Stimulated activated CD8-positive, alpha-beta memory T cell treated with anti-CD3 and anti-CD28 coated beads, Interleukin-7, amount 100 ng/mL, for 4 hours (primary cell): ENCODE results near the gene IFI44L.

Experiments
- DNase-seq, 2 donors: peaks; one replicate each; pipeline ENCODE4 v3.0.0-alpha.2; 2020; ENCODE audit warnings: low read depth in 2 of 2

The IFI44L gene

DNA sequence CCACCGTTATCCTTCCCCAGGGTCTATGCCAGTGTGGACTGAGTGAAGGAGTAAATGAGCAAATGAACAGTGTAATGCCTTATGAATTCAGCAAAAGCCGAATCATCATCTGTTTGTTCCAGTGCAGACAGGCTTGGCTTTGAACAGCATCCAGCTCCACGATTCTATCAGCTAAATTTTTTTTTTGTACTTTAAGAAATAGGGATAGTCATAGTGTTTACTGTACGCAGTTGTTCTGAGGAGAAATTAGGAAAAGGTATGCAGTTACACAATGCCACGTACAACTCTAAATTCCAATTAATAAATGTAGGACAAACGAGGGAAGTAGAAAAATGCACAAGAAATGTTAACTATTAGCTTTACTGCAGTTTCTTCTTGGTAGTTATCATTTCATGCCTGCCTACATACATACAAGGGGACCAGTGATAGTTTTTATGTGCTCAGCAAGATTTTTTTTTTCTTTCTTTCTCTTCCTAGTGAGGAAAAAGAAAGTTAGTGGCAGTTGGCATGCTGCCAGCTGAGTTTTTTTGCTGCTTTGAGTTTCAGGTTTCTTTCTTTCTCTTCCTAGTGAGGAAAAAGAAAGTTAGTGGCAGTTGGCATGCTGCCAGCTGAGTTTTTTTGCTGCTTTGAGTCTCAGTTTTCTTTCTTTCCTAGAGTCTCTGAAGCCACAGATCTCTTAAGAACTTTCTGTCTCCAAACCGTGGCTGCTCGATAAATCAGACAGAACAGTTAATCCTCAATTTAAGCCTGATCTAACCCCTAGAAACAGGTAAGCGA is at the start of gene IFI44L:
TSS of gene IFI44L (plus strand) at position 646 of the 777 bp plus-strand sequence. CDS start 7,468 bp downstream, outside the sequence.
- peak; percentile 39 to 73 for DNase-seq

DNA sequence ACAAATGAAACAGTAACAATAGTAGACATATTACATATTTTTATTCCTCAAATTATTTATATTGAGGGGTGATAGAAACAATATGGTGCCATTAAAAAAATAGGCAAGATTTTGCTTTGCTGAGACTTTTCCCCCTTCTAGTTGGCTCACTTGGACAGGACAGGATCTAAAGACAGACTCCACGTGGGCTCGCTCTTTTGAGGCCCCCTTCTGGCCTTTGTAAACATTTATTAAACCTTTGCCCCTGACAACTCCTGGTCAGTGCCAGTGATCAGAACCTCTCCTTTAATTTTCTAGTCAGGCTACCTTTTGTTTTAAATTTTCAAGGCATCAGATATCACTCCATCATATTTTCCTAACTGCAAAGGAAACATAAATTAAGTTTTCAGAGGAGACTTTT is 49.7 kb upstream of the IFI44L start:
- no peak for DNase-seq

DNA sequence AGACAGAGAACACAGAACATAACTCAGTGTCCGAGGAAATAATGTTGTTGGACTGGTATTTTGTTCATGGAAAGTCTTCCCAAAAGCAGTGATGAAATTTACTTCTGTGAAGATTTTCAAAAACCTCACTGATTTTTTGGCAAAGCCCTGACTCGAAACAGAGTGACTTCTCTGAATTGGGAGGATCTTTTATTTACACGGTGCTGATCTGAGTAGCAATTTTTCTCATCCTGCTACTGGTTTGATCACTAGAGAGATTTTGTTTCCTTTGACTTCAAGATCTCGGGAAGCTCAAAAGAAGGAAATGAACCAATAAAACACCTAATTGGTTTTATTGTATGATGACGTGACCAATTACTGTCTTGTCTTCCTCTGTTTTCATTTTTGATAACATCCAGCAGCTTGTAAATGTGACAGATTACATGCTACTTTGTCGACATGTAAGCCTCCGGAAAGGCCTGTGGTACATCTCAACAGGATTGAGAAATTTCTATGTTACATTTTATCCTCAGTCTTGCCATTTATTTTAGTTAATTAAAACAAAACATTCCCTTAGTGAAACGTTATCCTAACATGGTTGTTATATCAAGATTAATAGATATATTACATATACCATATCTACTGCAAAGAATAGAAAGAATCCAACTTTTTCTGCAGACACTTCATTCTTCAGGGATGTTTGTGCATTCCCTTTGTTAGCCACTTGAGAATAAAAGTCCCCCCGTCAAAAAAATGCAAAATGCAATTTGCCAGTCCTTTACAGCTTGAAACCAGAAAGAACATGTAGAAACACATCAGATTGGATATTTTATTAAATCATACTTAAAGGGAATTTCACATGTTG is 42.8 kb upstream of the IFI44L start:
- no peak for DNase-seq

DNA sequence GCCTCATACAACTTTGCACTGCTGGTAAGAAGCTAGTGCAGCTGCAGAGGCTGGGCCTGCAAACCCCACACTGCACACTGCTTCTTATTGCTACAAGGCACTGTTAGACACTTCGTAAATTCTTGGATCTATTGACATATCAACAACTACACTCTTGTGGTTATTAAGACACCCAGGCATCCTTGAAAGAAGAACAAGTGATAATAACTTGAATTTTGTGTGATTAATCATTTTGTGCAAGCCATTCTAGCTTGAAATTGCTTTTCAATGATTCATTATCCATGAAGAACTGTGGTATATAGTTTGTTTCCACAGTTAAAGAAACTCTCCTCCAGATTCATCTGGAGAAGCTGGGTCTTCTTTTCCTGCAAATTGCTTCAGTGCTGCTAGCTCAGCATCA is 33.7 kb upstream of the IFI44L start:
- no peak for DNase-seq

DNA sequence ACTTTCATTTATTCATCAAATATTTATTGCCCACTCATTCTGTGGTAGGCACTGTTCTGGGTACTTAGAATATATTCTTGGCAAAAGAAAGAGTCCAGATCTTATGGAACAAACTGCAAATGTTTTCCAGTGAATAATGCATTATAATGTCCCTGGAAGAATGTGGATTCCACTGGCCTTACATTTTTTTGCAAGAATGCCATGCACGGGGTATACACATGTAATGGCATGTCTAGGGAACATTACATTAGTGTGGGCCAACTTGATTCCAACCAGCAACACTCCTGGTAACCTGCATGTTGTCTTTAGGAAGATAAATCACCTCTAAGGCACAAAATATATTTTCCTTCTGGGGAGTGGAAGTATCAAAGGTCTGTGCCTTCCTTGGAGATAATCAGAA is 33.0 kb upstream of the IFI44L start:
- DNase-seq: no peak

DNA sequence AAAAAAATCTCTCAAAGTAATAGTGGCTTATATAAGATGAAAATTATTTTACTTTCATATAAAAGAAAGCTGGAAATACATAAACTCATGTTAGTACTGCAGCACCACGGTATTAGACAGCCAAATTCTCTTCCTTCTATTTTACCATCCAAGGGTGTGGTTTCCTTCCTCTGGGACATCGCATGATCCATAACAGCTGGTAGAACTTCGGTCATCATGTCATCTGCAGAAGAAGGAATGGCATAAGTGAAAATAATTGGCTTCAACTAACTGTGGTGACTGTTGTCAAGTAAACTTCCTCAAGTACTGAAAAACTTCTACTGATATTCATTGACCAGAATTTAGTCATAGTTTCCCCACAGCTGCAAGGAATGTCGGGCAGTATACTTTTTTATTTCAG is 28.3 kb upstream of the IFI44L start:
- no peak for DNase-seq

DNA sequence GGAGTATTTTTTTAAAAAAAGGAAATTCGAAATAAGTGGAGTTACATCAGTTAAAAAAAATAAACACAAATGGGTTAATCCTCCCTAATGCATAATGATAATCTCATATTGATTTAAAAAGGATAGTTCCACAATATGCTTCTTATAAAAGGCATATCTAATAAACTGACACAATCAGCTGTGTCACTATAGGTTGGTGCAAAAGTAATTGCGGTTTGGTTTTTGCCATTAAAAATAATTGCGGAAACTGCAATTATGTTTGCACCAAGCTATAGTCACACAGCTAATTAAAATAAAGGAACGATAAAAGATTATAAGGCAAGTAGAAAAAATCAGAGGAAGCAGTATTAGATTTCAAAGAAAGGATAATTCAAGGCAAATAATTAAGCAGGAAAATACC is 21.0 kb upstream of the IFI44L start:
- no peak for DNase-seq

DNA sequence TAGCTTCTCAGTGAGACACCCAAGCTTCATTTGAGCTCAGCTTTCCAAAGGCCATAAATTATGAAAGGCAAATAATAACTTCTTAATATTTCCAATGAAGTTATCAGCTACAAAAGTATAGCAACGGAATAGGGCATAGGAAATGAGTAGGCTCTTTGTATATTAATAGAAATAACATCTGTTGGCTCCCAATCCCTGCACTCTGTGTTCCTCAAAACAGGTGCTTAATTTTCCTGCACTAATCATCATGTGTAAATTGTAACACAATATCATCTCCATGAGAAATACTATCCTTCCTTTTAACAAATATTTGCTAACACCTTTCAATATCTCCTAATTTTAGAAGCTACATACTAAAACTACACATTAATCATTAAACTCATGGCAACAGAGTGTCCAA is 19.2 kb upstream of the IFI44L start:
- DNase-seq: no peak

DNA sequence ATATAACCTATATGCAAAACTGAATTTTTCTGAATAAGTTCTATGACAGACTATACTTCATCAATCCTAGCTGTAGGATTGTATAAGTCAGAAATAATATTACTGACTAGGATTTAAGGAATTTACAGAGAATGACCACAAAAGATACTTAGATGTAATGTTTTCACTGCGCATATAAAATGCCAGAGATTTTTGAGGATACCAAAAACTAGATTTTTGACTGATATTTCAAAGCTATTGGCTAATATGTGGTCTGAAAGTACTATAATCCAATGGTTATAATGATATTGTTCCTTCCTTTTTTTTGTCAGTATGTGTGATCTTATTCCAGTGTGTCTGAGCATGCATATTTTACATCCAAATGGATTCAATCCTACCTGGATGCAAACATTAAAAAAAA is 17.0 kb upstream of the IFI44L start:
- no peak for DNase-seq

DNA sequence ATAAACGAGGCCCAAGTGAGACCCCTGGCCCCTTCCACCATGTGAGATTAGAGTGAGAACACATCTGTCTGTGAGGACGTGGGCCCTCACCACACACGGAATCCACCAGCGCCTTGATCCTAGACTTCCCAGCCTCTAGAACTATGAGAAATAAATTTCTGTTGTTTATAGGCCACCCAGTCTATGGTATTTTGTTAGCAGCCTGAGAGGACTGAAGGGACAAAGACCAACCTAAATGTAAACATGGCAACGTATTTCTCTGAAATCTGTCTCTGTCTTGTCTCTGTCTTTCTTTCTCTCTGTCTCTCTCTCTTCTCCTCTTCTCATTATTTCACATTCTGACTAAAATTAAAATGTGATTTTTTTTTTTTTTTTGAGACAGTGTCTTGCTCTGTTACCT is 15.6 kb upstream of the IFI44L start:
- no peak for DNase-seq

DNA sequence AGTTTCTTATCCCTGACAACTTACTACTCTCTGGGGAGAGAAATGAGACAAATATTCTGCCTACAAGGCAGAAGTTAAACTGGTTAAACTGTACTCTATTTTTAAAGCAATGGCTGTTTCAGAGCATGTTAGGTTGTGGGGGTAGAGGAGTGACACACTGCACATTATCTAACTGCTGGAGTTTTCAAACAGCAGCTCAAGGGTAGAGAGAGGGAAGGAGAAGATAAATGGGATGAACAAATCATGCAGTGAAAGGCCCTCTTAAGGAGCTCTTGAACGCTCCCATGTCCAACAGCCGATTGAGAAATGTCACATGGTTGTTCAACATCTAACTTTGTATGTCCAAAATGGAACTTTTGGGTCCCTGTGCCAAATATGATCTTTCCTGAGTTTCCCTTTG is 14.0 kb upstream of the IFI44L start:
- no peak for DNase-seq

DNA sequence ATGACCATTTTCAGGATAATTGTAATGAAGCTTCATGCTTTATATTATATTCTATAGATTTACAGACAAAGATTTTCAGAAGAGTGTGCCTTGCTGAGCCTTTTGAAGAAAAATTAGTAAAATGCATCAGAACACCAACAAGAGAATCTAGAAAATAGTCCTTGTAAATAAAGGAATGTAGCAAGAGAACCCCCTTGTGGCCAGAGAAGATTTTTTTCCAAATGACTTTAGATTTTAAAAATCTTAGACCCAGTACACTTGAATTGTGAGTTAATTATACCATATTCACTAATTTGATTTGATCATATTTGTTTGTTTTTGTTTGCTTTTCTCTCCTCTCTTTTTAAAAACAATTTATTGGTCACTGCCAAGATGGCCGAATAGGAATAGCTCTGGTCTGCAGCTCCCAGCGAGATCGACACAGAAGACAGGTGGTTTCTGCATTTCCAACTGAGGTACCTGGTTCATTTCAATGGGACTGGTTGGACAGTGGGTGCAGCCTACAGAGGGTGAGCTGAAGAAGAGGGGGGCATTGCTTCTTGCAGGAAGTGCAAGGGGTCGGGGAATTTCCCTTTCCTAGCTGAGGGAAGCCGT is 12.8 kb upstream of the IFI44L start:
- no peak for DNase-seq

DNA sequence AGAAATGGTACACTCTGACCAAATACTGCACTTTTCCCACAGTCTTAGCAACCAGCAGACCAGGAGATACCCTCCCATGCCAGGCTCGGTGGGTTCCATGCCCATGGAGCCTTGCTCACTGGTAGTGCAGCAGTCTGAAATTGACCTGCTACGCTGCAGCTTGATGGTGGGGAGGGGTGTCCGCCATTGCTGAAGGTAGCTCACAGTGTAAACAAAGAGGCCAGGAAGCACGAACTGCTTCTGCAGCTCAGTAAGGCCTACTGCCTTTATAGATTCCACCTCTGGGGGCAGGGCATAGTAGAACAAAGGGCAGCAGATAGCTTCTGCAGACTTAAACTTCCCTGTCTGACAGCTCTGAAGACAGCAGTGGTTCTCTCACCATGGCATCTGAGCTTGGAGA is 12.3 kb upstream of the IFI44L start:
- no peak for DNase-seq

DNA sequence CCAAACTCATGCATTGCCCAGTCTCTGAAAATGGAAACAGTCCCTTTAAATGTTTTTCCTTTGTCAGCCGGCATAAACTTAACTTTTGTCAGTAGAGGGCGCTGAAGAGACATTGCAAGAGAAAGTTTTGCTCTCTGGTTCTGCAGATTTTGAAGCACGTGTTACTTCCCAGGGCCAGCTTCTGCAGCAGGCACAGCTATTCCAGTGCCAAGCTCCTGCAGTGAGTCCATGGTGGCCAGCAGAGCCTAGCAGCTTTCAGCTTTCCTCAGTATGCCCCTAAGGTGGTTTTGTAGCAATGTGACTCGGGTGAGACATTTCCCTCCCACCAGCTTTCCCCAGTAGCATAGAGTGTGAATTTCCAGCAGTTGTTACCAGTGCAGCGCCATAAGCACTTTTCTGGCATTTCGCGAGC is 2.6 kb upstream of the IFI44L start:
- DNase-seq: peak; percentile 16 to 20

DNA sequence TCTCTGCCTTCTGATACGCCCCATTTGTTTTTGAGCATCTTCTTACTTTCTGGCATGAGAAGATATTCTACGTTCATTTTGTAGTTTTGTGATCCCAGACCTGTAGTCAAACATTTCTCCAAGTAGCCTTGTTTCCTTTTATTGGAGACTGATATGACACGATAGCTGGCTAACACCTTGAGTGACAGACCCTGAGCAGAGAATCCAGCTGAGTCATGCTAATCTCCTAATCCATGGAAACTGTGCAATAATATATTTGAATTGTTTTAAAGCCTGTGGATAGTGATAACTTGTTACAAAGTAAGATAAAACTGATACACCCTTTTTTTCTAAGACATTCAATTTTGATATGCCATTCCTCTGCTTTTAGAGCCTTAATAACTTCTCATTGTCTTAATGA is 1.2 kb upstream of the IFI44L start:
- no peak for DNase-seq

DNA sequence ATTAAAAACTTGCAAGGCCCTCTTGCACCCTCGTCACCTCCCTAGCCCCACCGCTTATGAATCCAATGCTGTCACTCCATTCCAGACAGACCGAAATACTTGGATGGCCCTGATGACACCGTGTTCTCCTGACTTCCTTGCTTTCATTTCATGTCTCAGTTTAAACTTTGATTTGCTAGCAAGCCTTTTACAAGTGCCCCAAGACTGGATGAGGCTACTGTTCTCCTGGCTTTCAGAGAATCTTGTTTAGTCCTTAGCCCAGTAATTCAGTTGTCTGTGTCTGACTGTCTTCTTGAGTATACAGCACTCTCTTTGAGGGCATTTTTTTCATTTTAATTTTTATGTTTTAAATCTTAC is 824 bp upstream of the IFI44L start:
- DNase-seq: no peak

DNA sequence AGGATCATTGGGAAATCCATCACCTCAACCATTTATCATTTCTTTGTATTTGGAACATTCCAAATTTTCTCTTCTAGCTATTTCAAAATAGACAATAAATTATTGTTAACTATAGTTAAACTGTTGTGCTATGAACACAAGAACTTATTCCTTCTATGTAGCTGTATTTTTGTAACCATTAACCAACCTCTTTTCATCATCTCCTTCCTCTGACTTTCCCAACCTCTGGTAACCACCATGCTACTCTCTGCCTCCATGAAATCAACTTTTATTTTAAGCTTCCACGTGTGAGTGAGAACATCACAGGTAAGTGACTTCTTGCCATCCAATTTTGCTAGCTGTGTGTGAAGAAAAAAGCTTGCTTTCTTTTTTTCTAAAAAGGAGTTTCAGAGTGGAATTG is 418 bp downstream of the IFI44L start:
- no peak for DNase-seq

DNA sequence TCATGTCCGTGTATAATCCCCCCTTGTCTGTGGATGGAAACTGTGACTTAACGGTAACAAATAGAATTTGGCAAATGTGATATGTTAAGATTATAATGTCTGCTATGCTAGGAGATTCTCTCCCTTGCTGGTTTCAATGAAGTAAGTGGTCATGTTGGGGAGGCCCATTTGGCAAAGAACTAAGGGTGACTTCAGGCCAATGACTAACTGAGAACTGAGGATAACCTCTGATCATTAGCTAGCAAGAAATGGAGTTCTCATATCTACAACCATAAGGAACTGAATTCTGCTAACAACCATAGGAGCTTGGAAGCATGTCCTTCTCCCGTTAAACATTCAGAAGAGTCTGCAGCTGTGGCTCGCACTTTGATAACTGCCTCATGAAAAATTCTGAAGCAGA is 2.3 kb downstream of the IFI44L start:
- no peak for DNase-seq

DNA sequence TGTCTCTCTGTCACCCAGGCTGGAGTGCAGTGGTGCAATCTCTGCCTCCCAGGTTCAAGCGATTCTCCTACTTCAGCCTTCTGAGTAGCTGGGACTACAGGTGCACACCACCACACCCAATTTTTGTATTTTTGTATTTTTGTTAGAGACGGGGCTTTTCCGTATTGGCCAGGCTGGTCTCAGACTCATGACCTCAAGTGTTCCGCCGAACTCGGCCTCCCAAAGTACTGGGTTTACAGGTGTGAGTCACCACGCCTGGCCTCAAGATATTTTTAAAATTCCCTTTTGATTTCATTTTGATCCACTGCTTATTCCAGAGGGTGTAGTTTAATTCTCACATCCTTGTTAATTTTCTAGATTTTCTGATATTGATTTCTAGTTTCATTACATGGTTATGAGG is 3.8 kb downstream of the IFI44L start:
- DNase-seq: no peak

DNA sequence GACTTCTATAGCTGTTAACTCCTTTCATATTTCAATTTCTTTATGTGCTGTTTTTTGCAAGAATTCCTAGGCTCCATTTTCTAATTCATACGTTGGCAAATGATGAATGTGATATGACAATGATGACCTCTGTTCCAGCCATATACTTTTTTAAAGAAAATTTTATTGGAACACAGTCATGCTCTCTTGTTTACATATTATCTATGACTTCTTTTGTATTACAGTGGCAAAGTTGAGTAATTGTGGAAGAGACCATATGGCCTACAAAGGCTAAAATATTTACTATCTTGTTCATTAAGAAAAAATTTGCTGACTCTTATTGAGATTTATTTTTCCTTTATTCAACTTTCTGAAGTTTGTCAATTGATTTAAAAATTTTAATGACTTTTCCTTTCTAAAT is 7.1 kb downstream of the IFI44L start:
- DNase-seq: no peak

DNA sequence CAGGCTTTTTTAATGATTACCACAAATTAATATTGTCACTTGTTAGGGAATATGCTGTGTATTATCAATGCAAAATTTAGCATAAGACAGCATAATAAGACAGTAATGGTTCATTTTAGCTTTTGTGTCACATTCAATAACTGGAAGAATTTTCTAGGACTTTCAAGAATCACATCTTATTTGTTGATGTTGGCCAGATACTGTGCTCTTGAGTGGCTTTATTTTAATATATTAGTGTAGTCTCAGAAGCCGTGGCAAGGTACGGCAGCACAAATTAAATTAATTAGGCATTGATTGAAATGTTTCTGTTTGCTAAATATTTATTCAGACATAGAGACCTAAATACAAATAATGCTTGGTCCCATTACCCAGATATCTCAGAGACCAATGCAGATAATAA is 10.4 kb downstream of the IFI44L start:
- no peak for DNase-seq

DNA sequence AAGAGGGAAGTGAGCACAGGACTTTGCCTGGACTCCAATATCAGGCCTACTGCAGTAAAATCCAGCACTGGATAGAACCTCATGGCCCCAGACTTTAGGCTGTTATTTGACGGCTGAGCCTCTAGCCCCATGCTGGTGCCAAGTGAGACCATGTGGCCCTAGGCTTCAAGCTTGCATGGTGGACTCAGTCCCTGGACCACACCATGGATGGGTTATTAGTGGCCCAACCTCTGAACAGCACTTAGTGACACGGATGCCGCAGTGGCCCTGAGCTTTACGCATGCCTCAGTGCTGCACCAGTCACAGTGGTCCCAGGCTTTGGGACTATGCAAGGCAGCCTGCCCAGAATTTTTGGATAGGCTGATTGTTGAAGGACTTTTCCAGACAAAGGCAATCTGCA is 13.0 kb downstream of the IFI44L start:
- DNase-seq: no peak

DNA sequence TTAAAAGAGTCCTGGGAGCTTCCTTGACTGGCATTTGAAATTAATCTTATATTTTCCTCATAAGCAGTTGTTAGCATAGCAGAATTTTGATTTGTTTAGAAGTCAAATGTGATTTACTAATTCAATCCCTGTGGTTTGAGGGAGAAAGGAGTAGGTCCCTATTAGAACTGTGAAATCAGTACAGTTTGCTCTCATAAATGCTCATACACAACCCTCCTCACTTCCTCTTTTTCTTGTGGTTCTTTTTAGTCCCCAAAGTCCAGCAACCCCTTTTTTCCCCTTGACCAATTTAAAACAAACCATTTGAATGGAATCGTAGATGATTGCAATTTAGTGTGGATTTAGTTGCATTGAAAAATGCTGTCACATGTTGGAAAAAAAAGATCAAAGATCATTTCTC is 20.2 kb downstream of the IFI44L start:
- no peak for DNase-seq
